Hematopoietic multipotent progenitor cell treated with erythropoietin and hydrocortisone succinate and interleukin-3 and kit ligand, for 8 days (in vitro differentiated cells): ENCODE results near the gene CC2D2A.
A peak's percentile ranks its signal among the peaks of the same experiment; 100 is the strongest.
"Not testable (repeated sequence)": the region's sequence is repeated elsewhere in the genome, so short reads cannot be mapped to it uniquely, and the experiment has no call there.

Source experiments
- DNase-seq: peaks from one replicate; pipeline ENCODE4 v3.0.0-alpha.2; 2015

The CC2D2A gene

DNA sequence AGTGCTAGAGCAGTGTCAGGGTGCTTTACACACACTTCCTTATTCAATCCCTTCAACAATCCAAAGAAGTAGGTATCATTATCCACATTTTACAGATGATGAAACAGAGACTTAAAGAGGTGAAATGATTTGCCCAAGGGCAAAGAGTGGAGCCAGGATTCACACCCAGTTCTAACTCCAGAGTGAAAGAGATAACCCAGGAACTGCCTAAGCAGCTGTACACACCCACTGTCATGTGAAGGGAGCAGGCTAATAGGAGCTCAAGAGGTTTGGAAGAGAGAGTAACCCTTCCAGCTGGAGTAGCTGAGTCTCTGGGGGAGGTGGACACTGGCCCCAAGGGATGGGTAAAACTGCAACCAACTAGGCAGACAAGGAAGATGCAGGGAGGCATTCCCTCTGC lies 92.9 kb downstream of the CC2D2A start:
- no peak for DNase-seq

DNA sequence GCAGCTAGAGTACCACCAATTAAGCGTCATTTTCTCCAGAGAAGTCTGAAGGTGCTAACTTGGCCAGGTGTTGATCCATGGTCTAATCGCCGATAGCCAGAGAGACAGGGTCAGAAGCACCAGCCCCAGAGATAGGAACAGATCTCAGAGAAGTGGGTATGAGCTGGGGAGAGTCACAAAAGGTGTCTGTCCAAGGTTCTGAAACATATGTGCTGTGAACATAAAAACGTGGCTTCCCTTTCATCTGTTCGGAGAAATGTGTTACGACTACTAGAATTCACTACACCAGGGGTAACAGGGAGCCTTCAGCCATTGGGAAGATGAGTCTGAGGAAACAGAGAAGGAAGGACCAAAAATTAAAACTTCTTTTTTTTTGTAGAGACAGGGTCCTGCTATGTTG lies 94.2 kb downstream of the CC2D2A start:
- no peak for DNase-seq

DNA sequence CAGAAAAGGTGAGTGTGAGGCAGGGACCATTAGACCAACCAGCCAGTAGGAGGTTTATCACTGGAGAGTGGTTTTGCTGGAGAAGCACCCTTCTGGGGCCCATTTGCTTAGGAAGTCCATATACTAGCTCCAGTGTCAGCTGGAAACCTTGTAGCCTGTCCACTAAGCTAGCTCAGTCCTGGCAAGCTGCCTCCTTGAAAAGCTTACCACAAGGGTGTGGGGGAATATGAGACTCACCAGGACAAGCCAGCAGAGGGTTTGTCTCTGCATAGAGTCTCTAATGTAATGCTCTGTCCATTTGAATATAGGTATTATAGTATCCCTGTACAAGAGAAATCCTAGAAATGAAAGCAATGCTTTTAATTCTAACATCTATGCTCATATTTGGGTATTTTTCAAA lies 99.1 kb downstream of the CC2D2A start:
- no peak for DNase-seq

DNA sequence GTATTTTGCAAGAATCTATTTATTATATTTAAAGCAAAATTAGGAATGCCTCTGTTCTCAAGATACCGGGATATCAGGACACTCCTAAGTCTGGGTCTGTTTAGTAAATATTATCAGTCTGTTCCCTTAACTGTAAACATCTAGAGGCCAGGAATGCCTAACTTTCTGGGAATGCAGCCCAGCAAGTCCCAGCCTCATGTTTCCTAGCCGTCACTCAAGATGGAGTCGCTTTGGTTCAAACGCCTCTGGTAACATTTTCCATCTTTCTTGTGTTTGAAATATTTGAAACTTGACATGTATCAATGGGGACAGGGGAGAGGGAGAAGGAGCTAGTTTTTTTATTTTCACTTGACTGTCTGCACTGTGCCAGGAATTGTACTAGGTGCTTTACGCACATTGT lies 100.1 kb downstream of the CC2D2A start:
- DNase-seq = no peak

DNA sequence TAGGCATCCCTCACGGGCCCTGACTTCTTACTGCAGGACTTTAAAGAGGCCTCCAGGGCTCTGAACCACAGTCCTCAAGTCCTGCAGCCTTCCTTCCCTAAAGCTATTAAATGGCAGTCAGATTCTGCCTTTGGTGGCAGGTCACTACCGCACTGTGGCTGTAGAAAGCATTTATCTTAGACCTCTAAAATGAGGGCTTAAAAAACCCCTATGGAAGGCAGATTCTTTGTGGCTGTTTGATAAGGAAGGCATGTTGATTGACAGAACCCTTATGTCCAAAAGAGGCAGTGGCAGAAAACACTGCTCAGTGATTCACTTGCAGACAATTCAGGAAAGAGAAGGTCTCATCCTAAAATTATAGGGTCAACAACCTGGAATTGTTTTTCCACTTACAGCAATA lies 106.3 kb downstream of the CC2D2A start:
- no peak for DNase-seq

DNA sequence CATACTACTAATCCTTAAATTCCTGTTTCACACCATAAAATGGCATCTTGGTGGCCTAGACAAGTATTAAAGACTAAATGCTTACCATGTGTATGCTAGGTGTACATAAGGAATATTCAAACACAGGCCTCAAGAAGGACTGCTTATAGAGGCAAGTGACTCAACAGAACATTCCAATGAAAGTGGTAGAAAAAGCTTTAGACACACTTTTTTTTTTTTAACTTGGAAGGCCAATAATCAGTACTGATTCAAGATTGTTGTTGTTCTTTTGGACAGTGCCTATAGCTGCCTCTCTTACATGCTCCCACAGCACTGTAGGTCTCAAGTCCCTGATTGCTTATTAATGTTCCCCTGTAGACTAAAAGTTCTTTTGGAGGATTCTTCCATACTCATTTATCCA lies 107.8 kb downstream of the CC2D2A start:
- no peak for DNase-seq

DNA sequence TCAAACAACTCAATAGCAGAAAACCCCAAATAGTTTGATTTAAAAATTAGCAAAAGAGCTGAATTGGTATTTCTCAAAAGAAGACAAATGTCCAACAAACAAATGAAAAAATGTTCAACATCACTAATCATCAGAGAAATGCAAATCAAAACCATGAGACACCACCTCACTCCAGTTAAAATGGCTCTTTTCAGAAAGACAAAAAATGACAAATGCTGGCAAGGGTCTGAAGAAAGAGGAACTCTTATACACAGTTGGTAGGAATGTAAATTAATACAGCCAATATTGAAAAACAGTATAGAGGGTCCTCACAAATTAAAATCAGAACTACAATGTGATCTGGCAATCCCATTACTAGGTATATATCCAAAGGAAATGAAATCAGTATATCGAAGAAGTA lies 115.1 kb downstream of the CC2D2A start:
- DNase-seq = no peak

DNA sequence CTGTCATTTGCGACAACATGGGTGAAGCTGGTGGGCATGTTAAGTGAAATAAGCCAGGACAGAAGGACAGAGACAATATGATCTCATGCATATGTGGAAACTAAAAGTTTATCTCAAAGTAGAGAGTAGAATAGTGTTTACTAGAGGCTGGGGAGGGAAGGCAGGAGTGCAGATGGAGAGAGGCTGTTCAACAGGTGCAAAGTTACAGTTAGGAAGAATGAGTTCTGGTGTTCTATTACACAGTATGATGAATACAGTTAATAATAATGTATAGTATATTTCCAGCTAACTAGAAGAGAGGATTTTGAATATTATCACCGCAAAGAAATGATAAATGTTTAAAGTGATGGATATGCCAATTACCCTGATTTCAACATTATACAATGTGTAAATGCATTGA lies 115.6 kb downstream of the CC2D2A start:
- no peak for DNase-seq

DNA sequence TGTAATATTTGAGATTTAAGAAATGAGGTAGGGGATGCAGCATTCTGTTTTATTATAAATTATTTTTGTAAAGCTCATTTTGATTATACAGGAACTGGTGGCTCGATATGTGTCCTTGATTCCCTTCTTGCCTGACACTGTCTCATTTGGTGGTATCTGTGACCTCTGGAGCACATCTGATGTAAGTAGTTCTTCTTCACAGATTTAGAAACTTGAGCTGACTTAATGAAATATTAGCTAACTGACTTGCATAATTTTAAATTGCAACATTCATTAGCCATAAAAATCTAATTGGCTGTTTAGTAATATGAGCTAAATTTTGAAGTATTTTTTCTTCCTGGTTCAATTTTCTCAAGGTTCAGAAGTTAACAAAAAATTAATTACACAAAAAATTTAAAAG lies 116.4 kb downstream of the CC2D2A start:
- DNase-seq = no peak

DNA sequence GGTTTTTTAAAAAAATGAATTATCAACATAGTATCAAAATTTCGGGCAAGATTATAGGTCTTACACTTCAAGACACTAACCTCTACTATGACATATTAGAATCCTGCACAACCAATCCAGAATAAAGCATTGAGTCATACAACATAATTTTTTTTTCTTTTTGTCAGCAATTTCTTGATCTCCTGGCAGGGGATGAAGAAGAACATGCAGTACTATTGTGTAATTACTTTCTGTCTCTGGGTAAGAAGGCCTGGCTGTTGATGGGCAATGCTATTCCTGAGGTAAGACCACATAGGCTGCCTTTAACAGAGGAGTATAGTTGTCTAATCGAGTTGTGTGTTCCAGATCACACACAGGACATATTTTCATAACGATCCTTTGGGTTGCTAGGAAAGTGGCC lies 118.0 kb downstream of the CC2D2A start:
- DNase-seq = no peak

DNA sequence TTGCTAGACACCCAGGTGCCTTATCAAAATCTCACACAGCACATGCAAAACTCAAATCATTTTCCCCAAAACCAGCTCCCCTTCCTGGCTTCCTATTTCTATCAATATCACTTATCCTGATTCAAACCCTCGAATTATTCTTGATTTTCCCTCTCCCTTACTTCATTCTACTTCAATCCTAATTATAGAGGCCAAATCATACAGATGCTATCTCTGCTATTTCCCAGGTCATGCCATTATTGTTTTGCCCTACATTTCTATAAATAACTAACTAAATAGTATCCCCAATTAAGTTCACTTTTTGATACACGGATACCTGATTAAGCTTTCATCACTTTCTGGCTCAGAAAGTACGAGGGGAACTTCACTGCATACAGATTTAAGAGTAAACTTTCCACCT lies 123.1 kb downstream of the CC2D2A start:
- no peak for DNase-seq

DNA sequence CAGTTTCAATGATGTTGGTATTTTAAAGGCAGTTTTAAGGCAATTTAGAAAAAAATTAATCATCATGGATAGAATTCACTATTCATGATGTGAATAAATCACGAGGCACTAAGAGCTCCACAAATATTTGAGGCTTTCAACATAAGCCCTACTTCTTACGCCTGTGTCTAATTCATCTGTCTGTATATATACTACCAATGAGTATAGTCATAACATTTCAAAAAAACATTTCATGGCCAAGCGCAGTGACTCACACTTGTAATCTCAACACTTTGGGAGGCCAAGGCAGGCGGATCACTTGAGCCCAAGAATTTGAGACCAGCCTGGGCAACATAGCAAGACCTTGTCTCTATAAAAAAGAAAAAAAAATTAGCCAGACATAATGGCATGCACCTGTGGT lies 129.0 kb downstream of the CC2D2A start:
- DNase-seq = no peak

DNA sequence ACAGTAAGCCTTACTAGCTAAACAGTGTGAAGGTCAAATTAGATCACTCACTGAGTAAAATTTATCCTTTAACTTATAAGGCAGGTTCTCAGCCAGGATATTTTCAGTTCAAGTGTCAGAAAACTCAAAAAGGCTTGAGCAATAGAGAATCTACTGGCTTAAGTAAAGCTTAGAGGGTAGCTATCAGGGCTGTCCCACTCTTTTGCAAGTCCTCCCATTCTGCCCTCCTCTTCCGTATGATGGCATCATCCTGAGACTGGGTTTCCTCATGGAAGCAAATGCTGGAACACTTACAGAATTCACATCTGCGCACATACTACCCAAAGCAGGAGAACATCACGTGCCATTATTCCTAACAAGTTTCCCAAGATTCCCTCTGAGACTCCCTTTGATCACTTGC lies 130.5 kb downstream of the CC2D2A start:
- DNase-seq = no peak

DNA sequence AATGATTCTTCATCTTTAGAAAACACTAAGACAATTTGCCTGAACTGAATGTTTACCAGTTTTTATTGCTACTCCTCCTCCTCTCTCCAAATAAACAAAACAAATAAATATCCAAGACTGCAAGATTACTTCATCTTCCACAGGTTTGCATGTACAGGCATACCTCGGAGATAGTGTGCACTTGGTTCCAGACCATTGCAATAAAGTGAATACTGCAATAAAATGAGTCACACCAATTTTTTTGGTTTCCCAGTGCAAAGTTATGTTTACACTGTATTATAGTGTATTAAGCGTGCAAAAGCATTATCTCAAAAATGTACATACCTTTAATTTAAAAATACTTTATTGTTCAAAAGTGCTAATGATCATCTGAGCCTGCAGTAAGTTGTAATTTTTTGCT lies 132.2 kb downstream of the CC2D2A start:
- DNase-seq = no peak

DNA sequence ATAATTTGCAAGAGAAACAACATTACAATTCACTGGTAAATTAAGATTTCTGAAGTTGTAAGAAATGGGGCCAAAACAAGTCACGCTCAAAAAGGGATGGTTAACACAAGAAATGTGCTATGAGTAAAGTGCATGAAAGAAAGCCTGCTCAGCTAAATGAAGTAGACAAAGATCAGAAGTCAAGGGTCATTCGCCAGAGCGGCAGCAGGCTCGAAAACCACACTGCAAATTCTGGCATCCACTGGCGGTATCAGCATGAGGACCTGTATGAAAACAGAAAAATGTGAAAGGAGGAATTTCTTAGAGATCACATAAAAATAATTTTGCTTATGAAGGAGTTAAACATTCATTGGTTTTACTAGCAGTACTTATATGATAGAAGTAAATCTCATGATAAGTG lies 135.9 kb downstream of the CC2D2A start:
- DNase-seq = no peak

DNA sequence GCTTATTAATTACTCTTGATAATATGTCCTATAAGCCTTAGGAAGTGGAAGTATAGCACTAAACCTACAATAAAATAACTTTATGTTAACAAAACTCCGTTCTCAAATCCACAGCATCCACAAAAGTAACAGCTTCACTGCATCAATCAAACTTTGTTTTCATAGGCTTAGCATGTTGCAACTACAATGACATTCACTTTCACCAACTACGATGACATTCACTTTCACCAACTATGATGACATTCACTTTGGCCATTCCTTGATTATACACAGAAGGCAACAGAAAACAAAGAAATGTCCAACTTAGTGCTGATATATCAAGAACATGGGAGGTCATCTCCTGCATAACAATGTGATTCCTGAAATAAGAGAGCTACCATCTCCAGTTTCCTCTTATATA lies 141.2 kb downstream of the CC2D2A start:
- no peak for DNase-seq

DNA sequence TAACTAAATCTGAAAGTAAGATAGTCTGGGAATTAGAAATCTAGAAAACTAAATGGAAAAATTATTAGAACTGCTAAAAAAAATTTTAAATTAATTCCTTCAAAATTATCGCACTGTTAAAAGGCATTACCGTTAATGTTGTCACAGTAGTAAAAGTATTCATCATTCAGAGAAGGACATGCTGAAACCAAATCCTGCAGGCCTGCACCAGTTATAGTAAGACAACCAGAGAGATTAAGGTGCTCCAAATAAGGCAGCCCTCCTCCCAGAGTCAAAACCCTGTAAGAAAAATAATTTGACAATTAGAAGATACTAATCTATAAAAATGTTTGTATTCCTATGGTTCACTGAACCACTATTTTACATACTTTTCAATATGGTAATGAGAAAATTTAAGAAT lies 142.5 kb downstream of the CC2D2A start:
- DNase-seq = no peak

DNA sequence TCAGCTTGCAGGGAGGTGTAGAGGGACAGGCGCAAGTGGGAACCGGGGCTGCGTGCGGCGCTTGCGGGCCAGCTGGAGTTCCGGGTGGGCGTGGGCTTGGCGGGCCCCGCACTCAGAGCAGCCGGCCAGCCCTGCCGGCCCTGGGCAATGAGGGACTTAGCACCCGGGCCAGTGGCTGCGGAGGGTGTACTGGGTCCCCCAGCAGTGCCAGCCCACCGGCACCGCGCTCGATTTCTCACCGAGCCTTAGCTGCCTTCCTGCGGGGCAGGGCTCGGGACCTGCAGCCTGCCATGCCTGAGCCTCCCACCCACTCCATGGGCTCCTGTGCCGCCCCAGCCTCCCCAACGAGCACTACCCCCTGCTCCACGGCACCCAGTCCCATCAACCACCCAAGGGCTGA lies 145.2 kb downstream of the CC2D2A start:
- DNase-seq = not testable (repeated sequence)

DNA sequence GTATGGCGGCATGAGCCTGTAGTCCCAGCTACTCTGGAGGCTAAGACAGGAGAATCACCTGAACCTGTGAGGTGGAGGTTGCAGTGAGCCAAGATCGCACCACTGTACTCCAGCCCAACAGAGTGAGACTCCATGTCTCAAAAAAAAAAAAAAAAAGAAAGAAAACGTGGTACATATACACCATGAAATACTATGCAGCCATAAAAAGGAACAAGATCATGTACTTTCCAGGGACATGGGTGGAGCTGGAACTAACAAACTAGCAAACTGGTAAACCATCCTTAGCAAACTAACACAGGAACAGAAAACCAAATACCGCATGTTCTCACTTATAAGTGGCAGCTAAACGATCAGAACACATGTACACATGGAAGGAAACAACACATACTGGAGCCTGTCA lies 147.7 kb downstream of the CC2D2A start:
- DNase-seq = not testable (repeated sequence)

DNA sequence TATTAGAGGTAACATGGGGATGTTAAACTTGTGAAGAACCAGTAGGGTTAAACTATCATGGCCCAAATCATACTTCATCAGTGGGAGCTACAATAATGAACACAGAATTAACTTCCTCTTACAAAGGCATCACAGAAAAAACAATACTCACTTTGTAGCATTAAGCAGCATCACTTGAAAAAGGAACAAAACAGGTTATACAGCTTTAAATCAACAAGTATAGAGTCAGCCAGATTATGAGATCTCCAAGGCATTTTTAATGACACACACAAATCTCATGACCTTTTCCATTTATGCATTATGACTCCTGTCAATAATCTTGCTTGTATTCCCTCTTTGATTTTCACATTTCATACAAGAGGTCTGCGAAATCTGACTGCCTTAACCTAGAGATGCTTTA lies 167.1 kb downstream of the CC2D2A start:
- no peak for DNase-seq

DNA sequence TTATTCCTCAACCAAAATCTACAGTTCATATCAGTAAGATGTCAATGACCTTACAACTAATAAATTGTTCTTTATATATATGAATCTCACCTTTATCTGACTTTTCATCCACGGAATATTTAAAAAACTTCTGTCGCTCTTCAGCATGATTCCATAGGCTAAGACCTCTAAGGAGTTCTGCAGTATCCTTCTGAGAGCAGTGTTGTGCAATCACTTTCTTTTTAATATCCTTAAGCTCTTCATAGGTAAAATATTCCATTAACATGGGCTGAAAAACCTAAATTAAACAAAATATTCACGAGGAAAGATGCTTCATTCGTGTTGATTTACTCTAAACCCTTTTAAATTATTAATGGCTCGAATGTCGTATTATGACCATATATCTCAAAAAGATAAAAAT lies 168.7 kb downstream of the CC2D2A start:
- DNase-seq = no peak

DNA sequence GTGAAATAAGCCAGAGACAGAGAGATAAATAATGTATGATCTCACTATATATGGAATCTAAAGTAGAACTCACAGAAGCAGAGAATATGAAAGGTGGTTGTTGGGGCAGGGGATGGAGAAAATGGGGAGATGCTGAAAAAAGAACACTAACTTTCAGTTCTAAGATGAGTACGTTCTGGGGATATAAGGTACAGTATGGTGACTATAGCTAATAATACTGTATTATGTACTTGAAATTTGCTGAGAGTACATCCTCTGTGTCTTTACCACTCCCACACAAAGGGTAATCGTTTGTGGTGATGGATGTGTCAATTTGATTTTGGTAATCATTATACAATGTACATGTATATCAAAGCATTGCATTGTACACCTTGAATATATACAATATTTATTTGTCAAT lies 178.9 kb downstream of the CC2D2A start:
- no peak for DNase-seq

DNA sequence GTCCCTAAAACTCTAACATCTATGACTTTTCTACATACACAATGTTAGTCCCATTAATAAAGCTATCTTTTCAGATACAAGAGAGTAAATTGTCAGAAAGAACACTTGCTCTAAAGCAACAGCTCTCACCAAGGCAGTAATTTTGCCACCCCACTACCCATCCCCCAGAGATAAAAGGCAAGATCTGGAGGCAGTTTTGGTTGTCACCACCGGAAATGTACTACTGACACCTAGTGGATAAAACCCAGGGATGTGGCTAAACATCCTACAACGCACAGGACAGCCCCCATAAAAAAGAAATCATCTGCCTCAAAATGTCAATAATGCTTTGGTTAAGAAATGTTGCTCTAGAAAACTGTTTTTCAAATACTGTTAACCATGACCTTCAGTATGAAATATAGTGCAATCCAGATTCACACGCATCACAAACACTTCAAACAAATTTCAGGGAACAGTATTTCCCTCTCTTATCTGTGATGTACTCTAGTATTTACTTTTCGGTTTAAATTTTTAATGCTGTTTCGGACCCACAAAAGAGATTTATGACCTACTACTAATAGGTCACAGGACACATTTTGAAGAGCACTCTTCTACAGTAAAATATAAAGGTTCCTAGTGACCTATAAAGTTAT lies 180.3 kb downstream of the CC2D2A start:
- DNase-seq = peak; percentile 89
